NT2/D1 (cell line): Measurements from ENCODE around the gene TPRG1L.

Source experiments
- SUZ12 ChIP-seq: IDR thresholded peaks from 2 replicates; pipeline ENCODE4 v1.6.1; 2011; ENCODE audit not compliant: insufficient read length, insufficient read depth; ENCODE audit errors: extremely low read depth
- YY1 ChIP-seq: IDR thresholded peaks from 2 replicates; pipeline ENCODE4 v1.6.1; 2011; ENCODE audit not compliant: insufficient read length, insufficient read depth
- ZNF274 ChIP-seq: IDR thresholded peaks from 2 replicates; pipeline ENCODE4 v1.6.1; 2011; ENCODE audit warnings: mild to moderate bottlenecking, low read depth, low read length

- TF ChIP-seq ZNF274 (no peak), YY1 (no peak), SUZ12 (no peak)
Measured at GRCh38 chr1:3640121-3640837, 15.5 kb downstream of the TPRG1L start.
